Stimulated activated naive CD4-positive, alpha-beta T cell (primary cell): ENCODE data around the gene ANGPTL4.

Source experiments
- DNase-seq, 6 experiments: peaks; one replicate each; lab custom pipeline; 2025; lab: John Stamatoyannopoulos, UW

ANGPTL4 gene

DNA sequence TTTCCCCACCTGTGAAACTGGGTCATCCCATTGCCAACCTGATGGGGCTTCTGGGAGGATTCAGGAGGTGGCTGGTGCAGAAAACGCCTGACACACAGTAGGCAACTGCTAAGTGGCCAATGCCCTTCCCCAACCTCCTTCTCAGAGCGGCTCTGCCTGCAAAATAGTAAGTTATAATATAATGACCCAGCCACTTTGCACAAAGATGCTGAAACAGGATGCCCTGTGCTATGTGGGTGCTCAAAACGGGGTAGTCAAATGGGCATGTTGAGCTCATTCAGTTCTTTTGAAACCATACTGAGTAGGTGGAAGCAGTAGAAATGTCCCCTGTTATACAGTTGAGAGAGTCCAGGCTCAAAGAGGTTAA, 49.7 kb downstream of the ANGPTL4 start:
- peak in 1 of 6 experiments; percentile 28 for DNase-seq

DNA sequence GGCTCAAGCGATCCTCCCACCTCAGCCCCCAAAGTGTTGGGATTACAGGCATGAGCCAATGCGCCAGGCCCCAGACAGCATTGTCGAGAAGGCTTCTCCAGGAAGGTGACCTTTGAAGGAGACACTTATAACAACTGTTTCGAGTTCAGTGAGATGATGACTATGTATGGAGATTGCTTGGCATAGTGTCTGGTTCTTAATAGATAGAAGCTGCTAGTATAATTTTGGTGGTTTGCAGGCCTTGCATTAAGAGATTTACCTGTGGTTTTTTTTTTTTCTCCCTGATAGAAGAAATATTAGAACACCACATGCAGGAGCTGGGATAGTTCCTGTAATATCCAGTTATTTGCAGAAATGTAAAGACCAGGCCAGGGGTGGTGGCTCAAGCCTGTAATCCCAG, 52.8 kb downstream of the ANGPTL4 start:
- DNase-seq: no peak

DNA sequence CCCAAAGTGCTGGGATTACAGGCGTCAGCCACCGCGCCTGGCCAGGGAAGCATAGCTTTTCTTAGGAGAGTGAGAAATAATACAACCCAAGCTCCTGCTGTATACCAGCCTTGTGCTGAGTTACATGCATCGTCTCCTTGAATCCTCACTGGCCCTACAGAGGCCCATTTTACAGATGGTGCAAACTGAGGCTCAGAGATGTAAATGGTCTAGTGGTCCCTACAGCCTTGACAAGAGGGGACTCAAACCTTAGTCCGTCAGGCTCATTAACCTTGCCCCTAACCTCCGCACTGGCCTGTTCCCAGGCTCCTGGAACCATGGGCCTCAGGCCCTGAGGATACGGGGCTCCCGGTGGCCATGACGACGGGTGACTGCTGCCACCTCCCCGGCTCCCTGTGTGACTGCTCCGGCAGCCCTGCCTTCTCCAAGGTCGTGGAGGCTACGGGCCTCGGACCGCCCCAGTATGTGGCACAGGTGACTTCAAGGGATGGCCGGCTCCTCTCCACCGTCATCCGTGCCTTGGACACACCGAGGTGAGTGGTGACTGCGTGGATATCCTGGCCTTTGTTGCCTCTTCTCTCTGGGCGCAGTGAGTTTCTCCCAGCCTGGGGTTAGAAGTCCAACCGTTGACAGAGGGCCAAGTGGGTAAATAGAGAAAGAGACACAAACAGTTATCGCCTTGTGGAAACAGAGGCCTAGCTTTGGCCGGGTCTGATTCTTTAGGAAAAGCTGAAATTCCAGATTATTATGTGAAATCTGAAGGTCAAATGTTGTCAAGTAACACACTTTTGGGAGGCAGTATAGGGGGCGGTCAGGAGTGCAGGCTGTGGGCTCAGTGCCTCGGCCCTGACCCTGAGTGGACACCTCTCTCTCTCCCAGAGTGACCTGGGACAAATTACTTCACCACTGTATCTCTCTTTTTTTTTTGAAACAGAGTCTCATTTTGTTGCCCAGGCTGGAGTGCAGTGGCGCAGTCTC, 57.8 kb downstream of the ANGPTL4 start:
- DNase-seq: no peak

DNA sequence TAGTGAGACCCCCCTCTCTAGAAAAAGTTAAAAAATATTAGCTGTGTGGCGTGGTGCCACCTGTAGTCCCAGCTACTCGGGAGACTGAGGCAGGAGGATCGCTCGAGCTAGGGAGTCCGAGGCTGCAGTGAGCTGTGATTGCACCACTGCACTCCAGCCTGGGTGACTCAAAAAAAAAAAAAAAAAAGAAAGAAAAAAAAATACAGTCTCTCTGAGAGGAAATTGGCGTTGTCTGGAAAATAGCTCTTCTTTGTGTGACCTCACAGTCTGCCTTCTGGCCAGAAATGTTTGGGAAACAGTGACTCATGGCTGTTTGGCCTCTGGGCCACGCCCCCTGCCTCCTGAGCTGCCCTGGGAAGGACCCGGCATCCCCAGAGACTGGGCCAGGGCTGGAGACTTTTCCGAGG, 59.9 kb downstream of the ANGPTL4 start:
- DNase-seq: no peak
